Kidney epithelial cell (primary cell): Measurements from ENCODE around the gene ZDHHC8. TPM values are rescaled to one million over a fixed set of nuclear protein-coding genes. Genes with fewer than 3 reads are reported as not detected.

Experiments used
- DNase-seq: peaks from one replicate; pipeline ENCODE4 v3.0.0-alpha.2; 2010; ENCODE audit warnings: low read depth
- H3K27me3 ChIP-seq: 2 replicates; pipeline ENCODE4 v1.6.0; 2011; ENCODE audit warnings: low read length; ENCODE audit not compliant: control insufficient read depth, insufficient read depth
- H3K36me3 ChIP-seq: 2 replicates; pipeline ENCODE4 v1.5.1; 2011; ENCODE audit warnings: low read length; ENCODE audit not compliant: control insufficient read depth, insufficient read depth
- H3K4me3 ChIP-seq: 2 replicates; pipeline ENCODE4 v1.5.1; 2011; ENCODE audit warnings: low read depth, mild to moderate bottlenecking, control low read depth, low read length
- CTCF ChIP-seq: IDR thresholded peaks from 2 replicates; pipeline ENCODE4 v1.5.1; 2011; ENCODE audit warnings: mild to moderate bottlenecking, moderate library complexity, low read length, control low read depth, inconsistent platforms; ENCODE audit not compliant: insufficient read depth, poor library complexity, severe bottlenecking
- total RNA-seq: library from RNA; depleted of rRNA; stranded (reverse); fragments of >200 nt; gene quantifications from 2 replicates; pipeline ENCODE4 v1.2.3, GENCODE V29; 2015

ZDHHC8 gene
- total RNA-seq, 1 donor from 2014 or later: 26.9 TPM

- Histone ChIP-seq H3K27me3 (no peaks in the 10 kb centered on the region), H3K4me3 (no peak overlapping the region), H3K36me3 (peaks cover 3% of the 10 kb centered on the region)
- no peak for DNase-seq
- no peak for TF ChIP-seq CTCF
Measured at GRCh38 chr22:20127869-20128618, 3.6 kb upstream of the ZDHHC8 start.

GRCh38 chr22:20128619-20128901 lies 3.0 kb upstream of the ZDHHC8 start:
- TF ChIP-seq CTCF: no peak
- H3K4me3 ChIP-seq: no peak overlapping the region
- no peak for DNase-seq
- H3K27me3 ChIP-seq: no peaks in the 10 kb centered on the region
- H3K36me3 ChIP-seq: peaks cover 3% of the 10 kb centered on the region

- peak; percentile 47 for TF ChIP-seq CTCF
- DNase-seq: no peak
Measured at GRCh38 chr22:20128902-20129746, 2.5 kb upstream of the ZDHHC8 start.

GRCh38 chr22:20129747-20130014 lies 1.9 kb upstream of the ZDHHC8 start:
- DNase-seq: no peak
- TF ChIP-seq CTCF: no peak
- Histone ChIP-seq H3K27me3 (no peaks in the 10 kb centered on the region), H3K36me3 (peaks cover 2% of the 10 kb centered on the region), H3K4me3 (no peak overlapping the region)

More at GRCh38 chr22:20128902-20129746, 2.5 kb upstream of the ZDHHC8 start:
- H3K27me3 ChIP-seq: no peaks in the 10 kb centered on the region
- H3K36me3 ChIP-seq: peaks cover 2% of the 10 kb centered on the region
- H3K4me3 ChIP-seq: no peak overlapping the region

GRCh38 chr22:20130319-20130718 lies 1.3 kb upstream of the ZDHHC8 start:
- H3K36me3 ChIP-seq: peaks cover 2% of the 10 kb centered on the region
- no peak for DNase-seq
- no peak overlapping the region for H3K4me3 ChIP-seq
- H3K27me3 ChIP-seq: no peaks in the 10 kb centered on the region
- peak; percentile 35 for TF ChIP-seq CTCF
